Ovary (tissue), 3 donors: Measurements from ENCODE around the gene LMNB1.

Experiments
- CTCF ChIP-seq, 3 donors: fragments of 450-650 bp in 2 of 3; fragments of 200-600 bp in 1 of 3; IDR thresholded peaks; one replicate each; pipeline versions ENCODE4 v1.5.1 to v1.8.0; 2016 to 2022; ENCODE audit warnings: antibody characterized with exemption in 3 of 3, mild to moderate bottlenecking in 1 of 3
- EP300 ChIP-seq: sonication (generic); formaldehyde crosslinking; IDR thresholded peaks from one replicate; pipeline ENCODE4 v1.6.1; 2017; ENCODE audit warnings: antibody characterized with exemption
- POLR2A ChIP-seq: fragments of 450-650 bp; IDR thresholded peaks from one replicate; pipeline ENCODE4 v1.6.1; 2017; ENCODE audit warnings: antibody characterized with exemption, mild to moderate bottlenecking, moderate library complexity
- donor health status: DM: no; HTN: no; CAD: no.

DNA sequence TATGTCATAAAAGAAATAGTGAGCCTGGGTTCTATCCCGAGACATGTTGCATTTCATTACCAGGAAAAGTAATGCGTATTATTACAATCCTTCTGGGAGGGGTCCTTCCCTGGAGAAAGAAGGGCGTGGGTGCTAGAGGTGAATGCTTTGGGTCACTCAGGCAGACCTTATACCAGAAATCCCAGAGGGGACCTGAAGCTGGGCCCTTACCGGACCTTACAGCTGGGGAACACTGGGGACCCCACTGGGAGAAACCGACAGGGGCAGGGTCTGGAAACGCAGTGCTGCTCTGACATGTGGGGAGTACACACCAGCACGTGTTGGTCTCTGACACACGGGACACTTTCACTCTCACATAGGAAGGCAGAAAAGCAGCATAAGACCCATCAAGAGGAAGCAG lies 71.3 kb downstream of the LMNB1 start:
- TF ChIP-seq POLR2A (no peak), CTCF (IDR thresholded peaks at IDR 0.05) (no peak), EP300 (no peak)
